ENCODE results near the gene GPSM3. TPM values are rescaled to one million over a fixed set of nuclear protein-coding genes. Genes with fewer than 3 reads are reported as not detected.
"Not testable (repeated sequence)": the region's sequence is repeated elsewhere in the genome, so short reads cannot be mapped to it uniquely, and the experiment has no call there.

The GPSM3 gene
- total RNA-seq, 1 donor = 2.6 TPM

GRCh38 chr6:32188381-32189068, 3.9 kb downstream of the GPSM3 start:
- DNase-seq (ENCODE audit: low read depth) = peak; percentile 68
- peak overlapping the region; percentile 85 for H3K4me3 ChIP-seq (ENCODE audit: low read depth, low read length)
- no peak for TF ChIP-seq CTCF (IDR thresholded peaks at IDR 0.05; ENCODE audit: insufficient read depth, low read depth, low read length)

- H3K4me3 ChIP-seq (ENCODE audit: low read depth, low read length) = peak overlapping the region; percentile 85
These were observed 4.6 kb downstream of the GPSM3 start for GRCh38 chr6:32187725-32188380.

GRCh38 chr6:32187009-32187709, 5.3 kb downstream of the GPSM3 start:
- no peak for DNase-seq (ENCODE audit: low read depth)
- no peak overlapping the region for H3K4me3 ChIP-seq (ENCODE audit: low read depth, low read length)
- TF ChIP-seq CTCF (IDR thresholded peaks at IDR 0.05; ENCODE audit: insufficient read depth, low read depth, low read length) = no peak

More at GRCh38 chr6:32187725-32188380, 4.6 kb downstream of the GPSM3 start:
- DNase-seq (ENCODE audit: low read depth) = not testable (repeated sequence)

GRCh38 chr6:32186151-32186840, 6.1 kb downstream of the GPSM3 start:
- DNase-seq (ENCODE audit: low read depth); H3K4me3 ChIP-seq (ENCODE audit: low read depth, low read length): not testable (repeated sequence)

GRCh38 chr6:32185681-32186131, 6.7 kb downstream of the GPSM3 start:
- H3K4me3 ChIP-seq (ENCODE audit: low read depth, low read length) = not testable (repeated sequence)
- peak; percentile 91 for DNase-seq (ENCODE audit: low read depth)

GRCh38 chr6:32184084-32184640, 8.3 kb downstream of the GPSM3 start, which contains the start of gene AGER:
TSS of gene AGER (minus strand) at chr6:32184253. CDS start at chr6:32184222, 31 bp downstream.
- TF ChIP-seq CTCF (IDR thresholded peaks at IDR 0.05; ENCODE audit: insufficient read depth, low read depth, low read length) = no peak
- no peak for DNase-seq (ENCODE audit: low read depth)
- H3K4me3 ChIP-seq (ENCODE audit: low read depth, low read length) = no peak within 1 kb of the TSS

- H3K4me3 ChIP-seq (ENCODE audit: low read depth, low read length) = no peak overlapping the region
- no peak for TF ChIP-seq CTCF (IDR thresholded peaks at IDR 0.05; ENCODE audit: insufficient read depth, low read depth, low read length)
- DNase-seq (ENCODE audit: low read depth) = no peak
These were observed 8.9 kb downstream of the GPSM3 start for GRCh38 chr6:32183483-32184083.
